ENCODE results near the gene PIGP. TPM values are rescaled to one million over a fixed set of nuclear protein-coding genes. Genes with fewer than 3 reads are reported as not detected.

PIGP gene
- total RNA-seq, 1 experiment from 2014 or later = 13.2 TPM

DNA sequence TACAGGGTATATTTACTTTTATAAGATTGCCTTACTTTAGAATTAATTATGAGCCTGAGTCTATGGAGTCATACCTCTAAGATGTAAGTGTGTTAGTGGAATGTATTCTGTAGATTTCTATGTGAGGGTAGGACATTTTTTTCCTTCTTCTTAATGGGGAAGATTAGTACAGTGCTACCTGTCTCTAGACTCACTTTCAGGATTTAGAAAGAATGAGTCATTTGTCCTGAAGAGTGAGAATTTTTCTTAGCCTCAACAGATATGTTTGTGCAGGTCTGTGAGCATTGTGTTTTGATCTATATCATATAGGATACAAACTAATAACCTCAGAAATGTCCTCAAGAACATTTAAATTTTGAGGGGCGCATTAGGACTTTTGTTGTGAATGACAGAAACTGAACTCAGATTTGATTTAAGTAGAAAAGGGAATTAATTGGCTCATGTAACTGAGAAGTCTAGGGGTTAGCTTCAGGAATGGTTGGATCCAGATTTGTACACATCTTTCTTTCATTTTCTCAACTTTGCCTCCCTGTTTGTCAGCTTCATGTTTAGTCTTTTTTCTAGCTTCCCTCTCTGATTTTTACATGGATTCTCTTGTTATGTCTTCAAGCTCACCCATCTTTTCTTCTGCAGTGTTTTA is 45.4 kb upstream of the PIGP start:
- Histone ChIP-seq H3K14ac (ENCODE audit: insufficient read depth, low read length) (no peak overlapping the region), H3K23ac (ENCODE audit: insufficient read length, low read depth, low read length) (no peak overlapping the region), H4K20me1 (ENCODE audit: control insufficient read depth, insufficient read depth, insufficient read length) (no peaks in the 10 kb centered on the region), H4K91ac (ENCODE audit: insufficient read length, low read depth, low read length) (no peak overlapping the region), H2BK12ac (ENCODE audit: insufficient read length, low read depth, low read length) (no peak overlapping the region), H3K18ac (ENCODE audit: insufficient read length, low read depth, low read length) (no peak overlapping the region), H3K4me2 (ENCODE audit: insufficient read depth, insufficient read length, low read length) (no peak overlapping the region), H4K8ac (replicated peaks; ENCODE audit: insufficient read length, low read depth, low read length) (no peak overlapping the region), H2BK120ac (ENCODE audit: low read depth, low read length, poor library complexity, severe bottlenecking) (no peak overlapping the region), H3K9me3 (ENCODE audit: control insufficient read depth, low read depth, low read length) (no peaks in the 10 kb centered on the region), H4K5ac (ENCODE audit: insufficient read length, low read depth, low read length) (no peak overlapping the region), H3K9ac (ENCODE audit: extremely low read depth, insufficient read length, low read length) (no peak overlapping the region), H3K27me3 (ENCODE audit: insufficient read depth, low read length) (no peaks in the 10 kb centered on the region), H2AFZ (ENCODE audit: low read length) (no peak overlapping the region), H3K56ac (ENCODE audit: insufficient read length, low read depth, low read length) (no peak overlapping the region), H3K79me2 (ENCODE audit: insufficient read depth, low read length) (no peaks in the 10 kb centered on the region), H3K79me1 (ENCODE audit: insufficient read depth, low read depth, low read length, poor library complexity, severe bottlenecking) (no peaks in the 10 kb centered on the region), H3K4me1 (ENCODE audit: insufficient read depth, low read length) (no peaks in the 10 kb centered on the region), H2BK15ac (ENCODE audit: low read depth, low read length) (no peak overlapping the region), H3T11ph (ENCODE audit: low read length) (no peak overlapping the region), H3K23me2 (ENCODE audit: insufficient read length, low read depth, low read length, poor library complexity, severe bottlenecking) (no peaks in the 10 kb centered on the region), H2BK5ac (ENCODE audit: insufficient read length, low read length) (no peak overlapping the region), H2AK5ac (ENCODE audit: insufficient read length, low read length) (no peak overlapping the region), H3K27ac (ENCODE audit: insufficient read length, low read depth, low read length) (no peak overlapping the region), H2BK20ac (ENCODE audit: low read depth, low read length, poor library complexity, severe bottlenecking) (no peak overlapping the region), H3K4ac (ENCODE audit: low read depth, low read length) (no peak overlapping the region)
- Mint-ChIP-seq H3K4me3 (no peak overlapping the region), H3K27ac (no peak overlapping the region), H3K4me1 (peaks cover 3% of the 10 kb centered on the region in 2 experiments; a peak in 3 of 4 replicates), H3K36me3 (ENCODE audit: insufficient read depth in 1 of 3, low read depth in 3 of 3) (no peaks in the 10 kb centered on the region), H3K27me3 (ENCODE audit: low read depth) (no peaks in the 10 kb centered on the region), H3K9me3 (peaks cover 2% of the 10 kb centered on the region in 2 experiments; a peak in 1 of 5 replicates)
- WGBS (ENCODE audit: extremely low coverage, insufficient read length, low lambda C conversion rate) = no CpG with 5 or more reads among the region's 1 CpG
- no peak for TF ChIP-seq CTCF (conservative IDR thresholded peaks at IDR 0.05)
- no peak for DNase-seq

All from H9 (cell line).